K562 (cell line): ENCODE results near the gene KLHL25. TPM values are rescaled to one million over a fixed set of nuclear protein-coding genes. Genes with fewer than 3 reads are reported as not detected.

ENCODE experiments used
- ATAC-seq: fragments of 200-7000 bp; cut with Tn5 transposase; 3 replicates; pipeline ENCODE4 v1.9.1; 2020; ENCODE audit warnings: moderate library complexity
- BruUV-seq: library from RNA; stranded (reverse); fragments of 400-500 nt; replicated peaks from 2 replicates; lab custom pipeline; 2021; lab: Mats Ljungman, UMichigan
- CTCF ChIA-PET: fragments of 300-600 bp; formaldehyde crosslinking; extraction: SDS; loops from one replicate; lab custom pipeline; 2021; ENCODE audit warnings: low intra/inter-chr PET ratio; lab: Yijun Ruan, JAX
- POLR2A ChIA-PET: fragments of 300-600, 350-650 bp; sonication (Branson Sonifier 250); formaldehyde crosslinking; extraction: SDS; loops from one replicate; lab custom pipeline; 2021; ENCODE audit warnings: antibody characterized with exemption, inconsistent platforms; lab: Yijun Ruan, JAX
- DNase-seq, 4 experiments: peaks; one replicate each; pipeline versions ENCODE4 v3.0.0 to v3.0.0-alpha.2; 2011 to 2018; ENCODE audit warnings: low spot score in 3 of 4, mixed read lengths in 3 of 4; ENCODE audit errors: extremely low read depth in 1 of 4
- FAIRE-seq: peaks from 2 replicates; lab custom pipeline; 2011; peaks lifted over from hg19 to GRCh38; lab: Jason Lieb, UNC
- H2AFZ ChIP-seq: 2 replicates; pipeline ENCODE4 v1.6.0; 2011; ENCODE audit warnings: low read depth, low read length, control low read depth, inconsistent platforms
- H3K27ac ChIP-seq: fragments of 200-600 bp; 3 replicates; pipeline ENCODE4 v1.8.0; 2011; ENCODE audit warnings: low read depth, mild to moderate bottlenecking, control low read depth, inconsistent platforms, low read length, moderate library complexity, mixed read lengths; ENCODE audit errors: extremely low read depth
- H3K27me3 ChIP-seq, 2 experiments: fragments of 300-600 bp in 1 of 2; 2 replicates in 1 of 2; 3 replicates in 1 of 2; pipeline versions ENCODE4 v1.6.0 to v1.8.0; 2011; ENCODE audit warnings: inconsistent platforms in 2 of 2, low read length in 2 of 2, mild to moderate bottlenecking in 1 of 2, mixed read lengths in 1 of 2, moderate library complexity in 1 of 2; ENCODE audit not compliant: control insufficient read depth in 2 of 2, insufficient read depth in 2 of 2
- H3K36me3 ChIP-seq: fragments of 300-600 bp; 3 replicates; pipeline ENCODE4 v1.8.0; 2011; ENCODE audit warnings: mild to moderate bottlenecking, low read length, inconsistent platforms; ENCODE audit not compliant: control insufficient read depth, insufficient read depth
- H3K4me1 ChIP-seq, 2 experiments: fragments of 200-600 bp in 1 of 2; replicated peaks in 1 of 2; 2 replicates in 1 of 2; 3 replicates in 1 of 2; pipeline versions ENCODE4 v1.5.1 to v1.8.0; 2011; ENCODE audit warnings: inconsistent platforms in 2 of 2, low read length in 2 of 2, mild to moderate bottlenecking in 1 of 2, mixed read lengths in 1 of 2, moderate library complexity in 1 of 2; ENCODE audit not compliant: control insufficient read depth in 2 of 2, insufficient read depth in 2 of 2
- H3K4me2 ChIP-seq: 2 replicates; pipeline ENCODE4 v1.6.1; 2011; ENCODE audit warnings: low read length, control low read depth, inconsistent platforms, mixed read lengths; ENCODE audit not compliant: insufficient read depth
- H3K4me3 ChIP-seq: fragments of 200-600 bp; sonication (generic), shearing (Covaris generic); 2 replicates; pipeline ENCODE4 v1.5.1; 2016; ENCODE audit warnings: control low read depth, inconsistent platforms
- H3K79me2 ChIP-seq: fragments of 200-600 bp; 3 replicates; pipeline ENCODE4 v1.8.0; 2011; ENCODE audit warnings: low read length, inconsistent platforms; ENCODE audit not compliant: control insufficient read depth, insufficient read depth
- H3K9ac ChIP-seq, 2 experiments: 2 replicates each; pipeline versions ENCODE4 v1.6.0 to v1.6.1; 2011; ENCODE audit warnings: low read depth in 2 of 2, low read length in 2 of 2, control low read depth in 1 of 2, inconsistent platforms in 1 of 2, mild to moderate bottlenecking in 1 of 2, mixed read lengths in 1 of 2; ENCODE audit not compliant: insufficient read depth in 1 of 2
- H3K9me1 ChIP-seq: one replicate; pipeline ENCODE4 v1.6.0; 2011; ENCODE audit warnings: inconsistent platforms, mild to moderate bottlenecking, low read length, moderate library complexity; ENCODE audit not compliant: control insufficient read depth, insufficient read depth
- H3K9me3 ChIP-seq: replicated peaks from 2 replicates; pipeline ENCODE4 v1.5.1; 2011; ENCODE audit warnings: low read depth, low read length, inconsistent platforms; ENCODE audit not compliant: control insufficient read depth, insufficient read depth
- H4K20me1 ChIP-seq: replicated peaks from 2 replicates; pipeline ENCODE4 v1.6.1; 2011; ENCODE audit warnings: low read length, inconsistent platforms, mixed read lengths; ENCODE audit not compliant: control insufficient read depth, insufficient read depth
- ELF2 ChIP-seq: fragments of 250-450 bp; sonication (Bioruptor Pico); IDR thresholded peaks from 2 replicates; pipeline ENCODE4 v1.5.0; 2021; ENCODE audit warnings: mild to moderate bottlenecking
- MYNN ChIP-seq, 2 experiments: sonication (generic); formaldehyde crosslinking in 1 of 2; IDR thresholded peaks; 2 replicates each; pipeline versions ENCODE4 v1.5.0 to v1.6.1; 2016 to 2020; ENCODE audit warnings: antibody characterized with exemption in 1 of 2, missing genetic modification reagents in 1 of 2
- TCF3 ChIP-seq: sonication (generic); formaldehyde crosslinking; IDR thresholded peaks from 2 replicates; pipeline ENCODE4 v1.4.0; 2020; ENCODE audit warnings: mild to moderate bottlenecking, missing genetic modification reagents
- ZKSCAN3 ChIP-seq: fragments of 250-450 bp; sonication (Bioruptor Pico); IDR thresholded peaks from 2 replicates; pipeline ENCODE4 v1.4.0; 2020
- WGBS: fragments of 100-300 bp; shearing (Covaris generic); methylation state at CpG from one replicate; pipeline ENCODE4 v1.1.6; 2016; ENCODE audit warnings: low coverage, mixed read lengths; ENCODE audit not compliant: insufficient coverage; ENCODE audit errors: missing lambda C conversion rate; 5-methylcytosine and 5-hydroxymethylcytosine counted together
- in situ Hi-C: fragments of 300-500 bp; cut with MboI; formaldehyde crosslinking; loops from 4 replicates; pipeline ENCODE4 v1.15.0; 2018; ENCODE audit warnings: inconsistent platforms, mixed read lengths
- intact Hi-C: fragments of 100-400 bp; cut with micrococcal nuclease; formaldehyde crosslinking; loops from 2 replicates; pipeline ENCODE4 v1.14.2; 2022
- polyA plus RNA-seq, 8 experiments: library from polyadenylated mRNA; depleted of rRNA in 4 of 8; stranded (reverse) in 5 of 8; unstranded in 3 of 8; fragments of >200 nt; fragmentation: Nextera tagmentation in 2 of 8; fragmentation: Illumina TruSeq in 1 of 8; extraction: Ambion mirVana in 2 of 8; extraction: Trizol in 1 of 8; gene quantifications; 2 replicates each; pipeline versions ENCODE4 v1.2.1 to v1.2.3, GENCODE V29; 2011 to 2014; ENCODE audit warnings: inconsistent platforms in 1 of 8, missing spikeins in 1 of 8
- total RNA-seq, 7 experiments: library from RNA; depleted of rRNA in 6 of 7; stranded (reverse); fragments of >200 nt in 6 of 7; fragmentation: Illumina TruSeq in 2 of 7; extraction: Trizol in 2 of 7; gene quantifications; 2 replicates each; pipeline versions ENCODE4 v1.2.1 to v1.2.3, GENCODE V29; 2011 to 2021; ENCODE audit warnings: low replicate concordance in 1 of 7
- TF ChIP-seq, protein P1 (sequence below): sonication (generic); formaldehyde crosslinking; IDR thresholded peaks from 2 replicates; pipeline ENCODE4 v1.9.0; 2022; ENCODE audit warnings: mild to moderate bottlenecking, missing genetic modification reagents
- TF ChIP-seq, protein P2 (sequence below): IDR thresholded peaks from 2 replicates; pipeline ENCODE4 v1.6.1; 2011; ENCODE audit warnings: borderline replicate concordance, low read depth, mild to moderate bottlenecking, moderate library complexity, low read length; ENCODE audit not compliant: insufficient read depth, poor library complexity, severe bottlenecking
- TF ChIP-seq, protein P3 (sequence below): fragments of 450-650 bp; IDR thresholded peaks from 2 replicates; pipeline ENCODE4 v1.6.1; 2017; ENCODE audit warnings: antibody characterized with exemption, mild to moderate bottlenecking
- TF ChIP-seq, protein P4 (sequence below): sonication (generic); formaldehyde crosslinking; IDR thresholded peaks from 2 replicates; pipeline ENCODE4 v1.8.1; 2023; ENCODE audit warnings: missing genetic modification reagents, mild to moderate bottlenecking, borderline replicate concordance

KLHL25 gene
- total and polyA plus RNA-seq, 9 of the 15 experiments (the other 6 are each of a cell fraction or from before 2014, with no cell fraction given) = 0.04 to 0.14 (median 0.10) TPM; not detected in 3

DNA sequence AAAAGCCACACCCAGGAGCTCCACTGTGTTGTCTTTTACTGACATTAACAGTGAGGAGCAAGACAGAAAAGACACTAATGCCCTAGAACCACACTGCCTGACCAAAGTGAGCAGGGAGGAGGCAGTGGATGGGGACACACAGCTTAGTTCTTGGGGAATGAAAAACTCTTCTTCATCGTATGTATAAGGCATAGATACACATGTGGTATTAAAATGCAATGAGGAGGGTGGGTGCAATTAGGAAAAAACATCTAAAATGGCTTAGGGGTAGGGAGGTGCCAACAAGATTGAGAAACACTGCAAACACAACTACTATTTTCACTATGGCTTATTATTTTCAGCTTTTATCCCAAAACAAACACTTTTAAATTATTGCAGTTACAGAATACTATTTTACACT, 15.5 kb downstream of the KLHL25 start:
- Histone ChIP-seq H3K79me2 (no peaks in the 10 kb centered on the region), H3K4me2 (no peak overlapping the region), H3K9me3 (no peaks in the 10 kb centered on the region), H4K20me1 (0 out of 2 replicates have a peak, but pooled peaks cover 3% of the 10 kb centered on the region), H2AFZ (no peak overlapping the region), H3K9me1 (no peaks in the 10 kb centered on the region), H3K36me3 (no peaks in the 10 kb centered on the region), H3K4me1 (no peaks in the 10 kb centered on the region), H3K27me3 (peaks cover 19 to 41% of the 10 kb centered on the region in 2 experiments; a peak in 4 of 5 replicates), H3K4me3 (no peak overlapping the region), H3K9ac (no peak overlapping the region), H3K27ac (no peak overlapping the region)
- DNase-seq (no peak), ATAC-seq (no peak), FAIRE-seq (no peak)
- 0% methylated on average over 1 of the region's 1 CpG for WGBS
- CTCF ChIA-PET = no interaction called here
- in situ Hi-C loops (no loop called here), intact Hi-C loops (no loop called here)
- BruUV-seq = no TSS peak
- TF ChIP-seq ELF2 (CRISPR knock-in tag) (no peak), MYNN (IDR thresholded peaks at IDR 0.05) (no peak), MYNN (CRISPR knock-in tag; IDR thresholded peaks at IDR 0.05) (no peak), TCF3 (CRISPR knock-in tag) (no peak), ZKSCAN3 (CRISPR knock-in tag) (no peak)
- TF ChIP-seq, protein P1, sequence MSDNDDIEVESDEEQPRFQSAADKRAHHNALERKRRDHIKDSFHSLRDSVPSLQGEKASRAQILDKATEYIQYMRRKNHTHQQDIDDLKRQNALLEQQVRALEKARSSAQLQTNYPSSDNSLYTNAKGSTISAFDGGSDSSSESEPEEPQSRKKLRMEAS = no peak
- TF ChIP-seq, protein P2, sequence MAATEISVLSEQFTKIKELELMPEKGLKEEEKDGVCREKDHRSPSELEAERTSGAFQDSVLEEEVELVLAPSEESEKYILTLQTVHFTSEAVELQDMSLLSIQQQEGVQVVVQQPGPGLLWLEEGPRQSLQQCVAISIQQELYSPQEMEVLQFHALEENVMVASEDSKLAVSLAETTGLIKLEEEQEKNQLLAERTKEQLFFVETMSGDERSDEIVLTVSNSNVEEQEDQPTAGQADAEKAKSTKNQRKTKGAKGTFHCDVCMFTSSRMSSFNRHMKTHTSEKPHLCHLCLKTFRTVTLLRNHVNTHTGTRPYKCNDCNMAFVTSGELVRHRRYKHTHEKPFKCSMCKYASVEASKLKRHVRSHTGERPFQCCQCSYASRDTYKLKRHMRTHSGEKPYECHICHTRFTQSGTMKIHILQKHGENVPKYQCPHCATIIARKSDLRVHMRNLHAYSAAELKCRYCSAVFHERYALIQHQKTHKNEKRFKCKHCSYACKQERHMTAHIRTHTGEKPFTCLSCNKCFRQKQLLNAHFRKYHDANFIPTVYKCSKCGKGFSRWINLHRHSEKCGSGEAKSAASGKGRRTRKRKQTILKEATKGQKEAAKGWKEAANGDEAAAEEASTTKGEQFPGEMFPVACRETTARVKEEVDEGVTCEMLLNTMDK = no peak
- TF ChIP-seq, protein P3, sequence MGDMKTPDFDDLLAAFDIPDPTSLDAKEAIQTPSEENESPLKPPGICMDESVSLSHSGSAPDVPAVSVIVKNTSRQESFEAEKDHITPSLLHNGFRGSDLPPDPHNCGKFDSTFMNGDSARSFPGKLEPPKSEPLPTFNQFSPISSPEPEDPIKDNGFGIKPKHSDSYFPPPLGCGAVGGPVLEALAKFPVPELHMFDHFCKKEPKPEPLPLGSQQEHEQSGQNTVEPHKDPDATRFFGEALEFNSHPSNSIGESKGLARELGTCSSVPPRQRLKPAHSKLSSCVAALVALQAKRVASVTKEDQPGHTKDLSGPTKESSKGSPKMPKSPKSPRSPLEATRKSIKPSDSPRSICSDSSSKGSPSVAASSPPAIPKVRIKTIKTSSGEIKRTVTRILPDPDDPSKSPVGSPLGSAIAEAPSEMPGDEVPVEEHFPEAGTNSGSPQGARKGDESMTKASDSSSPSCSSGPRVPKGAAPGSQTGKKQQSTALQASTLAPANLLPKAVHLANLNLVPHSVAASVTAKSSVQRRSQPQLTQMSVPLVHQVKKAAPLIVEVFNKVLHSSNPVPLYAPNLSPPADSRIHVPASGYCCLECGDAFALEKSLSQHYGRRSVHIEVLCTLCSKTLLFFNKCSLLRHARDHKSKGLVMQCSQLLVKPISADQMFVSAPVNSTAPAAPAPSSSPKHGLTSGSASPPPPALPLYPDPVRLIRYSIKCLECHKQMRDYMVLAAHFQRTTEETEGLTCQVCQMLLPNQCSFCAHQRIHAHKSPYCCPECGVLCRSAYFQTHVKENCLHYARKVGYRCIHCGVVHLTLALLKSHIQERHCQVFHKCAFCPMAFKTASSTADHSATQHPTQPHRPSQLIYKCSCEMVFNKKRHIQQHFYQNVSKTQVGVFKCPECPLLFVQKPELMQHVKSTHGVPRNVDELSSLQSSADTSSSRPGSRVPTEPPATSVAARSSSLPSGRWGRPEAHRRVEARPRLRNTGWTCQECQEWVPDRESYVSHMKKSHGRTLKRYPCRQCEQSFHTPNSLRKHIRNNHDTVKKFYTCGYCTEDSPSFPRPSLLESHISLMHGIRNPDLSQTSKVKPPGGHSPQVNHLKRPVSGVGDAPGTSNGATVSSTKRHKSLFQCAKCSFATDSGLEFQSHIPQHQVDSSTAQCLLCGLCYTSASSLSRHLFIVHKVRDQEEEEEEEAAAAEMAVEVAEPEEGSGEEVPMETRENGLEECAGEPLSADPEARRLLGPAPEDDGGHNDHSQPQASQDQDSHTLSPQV = no peak
- TF ChIP-seq, protein P4, sequence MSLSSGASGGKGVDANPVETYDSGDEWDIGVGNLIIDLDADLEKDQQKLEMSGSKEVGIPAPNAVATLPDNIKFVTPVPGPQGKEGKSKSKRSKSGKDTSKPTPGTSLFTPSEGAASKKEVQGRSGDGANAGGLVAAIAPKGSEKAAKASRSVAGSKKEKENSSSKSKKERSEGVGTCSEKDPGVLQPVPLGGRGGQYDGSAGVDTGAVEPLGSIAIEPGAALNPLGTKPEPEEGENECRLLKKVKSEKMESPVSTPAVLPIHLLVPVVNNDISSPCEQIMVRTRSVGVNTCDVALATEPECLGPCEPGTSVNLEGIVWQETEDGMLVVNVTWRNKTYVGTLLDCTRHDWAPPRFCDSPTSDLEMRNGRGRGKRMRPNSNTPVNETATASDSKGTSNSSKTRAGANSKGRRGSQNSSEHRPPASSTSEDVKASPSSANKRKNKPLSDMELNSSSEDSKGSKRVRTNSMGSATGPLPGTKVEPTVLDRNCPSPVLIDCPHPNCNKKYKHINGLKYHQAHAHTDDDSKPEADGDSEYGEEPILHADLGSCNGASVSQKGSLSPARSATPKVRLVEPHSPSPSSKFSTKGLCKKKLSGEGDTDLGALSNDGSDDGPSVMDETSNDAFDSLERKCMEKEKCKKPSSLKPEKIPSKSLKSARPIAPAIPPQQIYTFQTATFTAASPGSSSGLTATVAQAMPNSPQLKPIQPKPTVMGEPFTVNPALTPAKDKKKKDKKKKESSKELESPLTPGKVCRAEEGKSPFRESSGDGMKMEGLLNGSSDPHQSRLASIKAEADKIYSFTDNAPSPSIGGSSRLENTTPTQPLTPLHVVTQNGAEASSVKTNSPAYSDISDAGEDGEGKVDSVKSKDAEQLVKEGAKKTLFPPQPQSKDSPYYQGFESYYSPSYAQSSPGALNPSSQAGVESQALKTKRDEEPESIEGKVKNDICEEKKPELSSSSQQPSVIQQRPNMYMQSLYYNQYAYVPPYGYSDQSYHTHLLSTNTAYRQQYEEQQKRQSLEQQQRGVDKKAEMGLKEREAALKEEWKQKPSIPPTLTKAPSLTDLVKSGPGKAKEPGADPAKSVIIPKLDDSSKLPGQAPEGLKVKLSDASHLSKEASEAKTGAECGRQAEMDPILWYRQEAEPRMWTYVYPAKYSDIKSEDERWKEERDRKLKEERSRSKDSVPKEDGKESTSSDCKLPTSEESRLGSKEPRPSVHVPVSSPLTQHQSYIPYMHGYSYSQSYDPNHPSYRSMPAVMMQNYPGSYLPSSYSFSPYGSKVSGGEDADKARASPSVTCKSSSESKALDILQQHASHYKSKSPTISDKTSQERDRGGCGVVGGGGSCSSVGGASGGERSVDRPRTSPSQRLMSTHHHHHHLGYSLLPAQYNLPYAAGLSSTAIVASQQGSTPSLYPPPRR = no peak
- POLR2A ChIA-PET = interaction anchor here (1.7 kb wide), 1 partner anchor 10 kb away, joined by 7 read pairs; no protein-coding TSS in a partner anchor
